Muscle layer of colon (tissue), 2 donors: ENCODE measurements around the gene SMIM1.

Experiments
- H3K27ac ChIP-seq: one replicate; pipeline ENCODE4 v1.7.0; 2013; ENCODE audit warnings: low read depth, mild to moderate bottlenecking, low read length, moderate library complexity
- H3K27me3 ChIP-seq, 2 donors: one replicate each; pipeline ENCODE4 v1.7.0; 2013; ENCODE audit warnings: low read length in 2 of 2, mild to moderate bottlenecking in 2 of 2; ENCODE audit not compliant: insufficient read depth in 2 of 2, control insufficient read depth in 1 of 2
- H3K36me3 ChIP-seq: one replicate; pipeline ENCODE4 v1.7.0; 2013; ENCODE audit warnings: mild to moderate bottlenecking, low read length; ENCODE audit not compliant: insufficient read depth
- H3K4me1 ChIP-seq: one replicate; pipeline ENCODE4 v1.7.0; 2013; ENCODE audit warnings: mild to moderate bottlenecking, low read length; ENCODE audit not compliant: insufficient read depth
- H3K4me3 ChIP-seq, 2 donors: one replicate each; pipeline ENCODE4 v1.7.0; 2013; ENCODE audit warnings: low read length in 2 of 2, low read depth in 1 of 2, mild to moderate bottlenecking in 1 of 2, moderate library complexity in 1 of 2
- H3K9ac ChIP-seq: one replicate; pipeline ENCODE4 v1.7.0; 2013; ENCODE audit warnings: low read length
- H3K9me3 ChIP-seq: one replicate; pipeline ENCODE4 v1.7.0; 2013; ENCODE audit warnings: mild to moderate bottlenecking, low read length
- donor health status: abdominal sarcoma.
- donor health status: Adenocarcinoma of cecum.

Gene SMIM1

GRCh38 chr1:3783651-3784474 lies 11.3 kb downstream of the SMIM1 start:
- no peak overlapping the region for H3K4me3 ChIP-seq
- H3K36me3 ChIP-seq, result peaks cover 84% of the 10 kb centered on the region
- H3K9ac ChIP-seq, result no peak overlapping the region
- H3K27ac ChIP-seq, result no peak overlapping the region
- no peaks in the 10 kb centered on the region for H3K9me3 ChIP-seq
- no peaks in the 10 kb centered on the region for H3K4me1 ChIP-seq
- no peaks in the 10 kb centered on the region for H3K27me3 ChIP-seq

- Histone ChIP-seq H3K27ac (no peak overlapping the region), H3K36me3 (peaks cover 80% of the 10 kb centered on the region)
Measured at GRCh38 chr1:3785045-3785444, 12.5 kb downstream of the SMIM1 start.

GRCh38 chr1:3785456-3786157 lies 13.1 kb downstream of the SMIM1 start:
- H3K4me3 ChIP-seq, result no peak overlapping the region
- H3K9ac ChIP-seq, result no peak overlapping the region
- H3K27ac ChIP-seq, result no peak overlapping the region
- H3K9me3 ChIP-seq, result no peaks in the 10 kb centered on the region
- H3K27me3 ChIP-seq, result no peaks in the 10 kb centered on the region
- H3K4me1 ChIP-seq, result no peaks in the 10 kb centered on the region
- peaks cover 74% of the 10 kb centered on the region for H3K36me3 ChIP-seq

More at GRCh38 chr1:3785045-3785444, 12.5 kb downstream of the SMIM1 start:
- Histone ChIP-seq H3K9me3 (no peaks in the 10 kb centered on the region), H3K27me3 (no peaks in the 10 kb centered on the region), H3K9ac (no peak overlapping the region), H3K4me3 (no peak overlapping the region), H3K4me1 (no peaks in the 10 kb centered on the region)

GRCh38 chr1:3786468-3787348 lies 14.2 kb downstream of the SMIM1 start:
- H3K27me3 ChIP-seq, result no peaks in the 10 kb centered on the region
- no peak overlapping the region for H3K9ac ChIP-seq
- no peak overlapping the region for H3K27ac ChIP-seq
- H3K4me3 ChIP-seq, result no peak overlapping the region
- H3K4me1 ChIP-seq, result no peaks in the 10 kb centered on the region
- no peaks in the 10 kb centered on the region for H3K9me3 ChIP-seq
- H3K36me3 ChIP-seq, result peaks cover 63% of the 10 kb centered on the region

GRCh38 chr1:3787349-3787715 lies 14.8 kb downstream of the SMIM1 start:
- Histone ChIP-seq H3K9ac (no peak overlapping the region), H3K4me1 (no peaks in the 10 kb centered on the region), H3K36me3 (peaks cover 57% of the 10 kb centered on the region), H3K27ac (no peak overlapping the region), H3K27me3 (no peaks in the 10 kb centered on the region), H3K4me3 (no peak overlapping the region), H3K9me3 (no peaks in the 10 kb centered on the region)

- H3K27ac ChIP-seq, result no peak overlapping the region
Measured at GRCh38 chr1:3787745-3788605, 15.4 kb downstream of the SMIM1 start.

GRCh38 chr1:3788756-3789420 lies 16.3 kb downstream of the SMIM1 start:
- H3K36me3 ChIP-seq, result peaks cover 49% of the 10 kb centered on the region
- no peak overlapping the region for H3K27ac ChIP-seq
- no peaks in the 10 kb centered on the region for H3K27me3 ChIP-seq
- no peaks in the 10 kb centered on the region for H3K9me3 ChIP-seq
- H3K4me3 ChIP-seq, result no peak overlapping the region
- peaks cover 14% of the 10 kb centered on the region for H3K4me1 ChIP-seq
- no peak overlapping the region for H3K9ac ChIP-seq

More at GRCh38 chr1:3787745-3788605, 15.4 kb downstream of the SMIM1 start:
- no peaks in the 10 kb centered on the region for H3K27me3 ChIP-seq
- no peak overlapping the region for H3K9ac ChIP-seq
- no peak overlapping the region for H3K4me3 ChIP-seq
- peaks cover 55% of the 10 kb centered on the region for H3K36me3 ChIP-seq
- H3K9me3 ChIP-seq, result no peaks in the 10 kb centered on the region
- H3K4me1 ChIP-seq, result peaks cover 4% of the 10 kb centered on the region

GRCh38 chr1:3789421-3790300 lies 17.1 kb downstream of the SMIM1 start:
- peaks cover 21% of the 10 kb centered on the region for H3K4me1 ChIP-seq
- H3K9ac ChIP-seq, result no peak overlapping the region
- peaks cover 48% of the 10 kb centered on the region for H3K36me3 ChIP-seq
- H3K27ac ChIP-seq, result no peak overlapping the region
- no peaks in the 10 kb centered on the region for H3K27me3 ChIP-seq
- no peaks in the 10 kb centered on the region for H3K9me3 ChIP-seq
- no peak overlapping the region for H3K4me3 ChIP-seq

GRCh38 chr1:3790500-3790923 lies 18.0 kb downstream of the SMIM1 start:
- H3K4me3 ChIP-seq, result no peak overlapping the region
- no peaks in the 10 kb centered on the region for H3K27me3 ChIP-seq
- H3K9me3 ChIP-seq, result no peaks in the 10 kb centered on the region
- H3K27ac ChIP-seq, result no peak overlapping the region
- H3K36me3 ChIP-seq, result peaks cover 40% of the 10 kb centered on the region
- H3K9ac ChIP-seq, result no peak overlapping the region
- peaks cover 29% of the 10 kb centered on the region for H3K4me1 ChIP-seq
